B cell (primary cell): Measurements from ENCODE around the gene TMEM38A.

Experiments
- EZH2 ChIP-seq: IDR thresholded peaks from 2 replicates; pipeline ENCODE4 v1.6.1; 2012; ENCODE audit warnings: borderline replicate concordance, low read depth, mild to moderate bottlenecking, moderate library complexity, low read length; ENCODE audit not compliant: insufficient read depth, poor library complexity, severe bottlenecking
- TF ChIP-seq, protein P1 (sequence below): fragments of 200-600 bp; IDR thresholded peaks from one replicate; pipeline ENCODE4 v1.8.0; 2022; ENCODE audit warnings: antibody characterized with exemption, mild to moderate bottlenecking

DNA sequence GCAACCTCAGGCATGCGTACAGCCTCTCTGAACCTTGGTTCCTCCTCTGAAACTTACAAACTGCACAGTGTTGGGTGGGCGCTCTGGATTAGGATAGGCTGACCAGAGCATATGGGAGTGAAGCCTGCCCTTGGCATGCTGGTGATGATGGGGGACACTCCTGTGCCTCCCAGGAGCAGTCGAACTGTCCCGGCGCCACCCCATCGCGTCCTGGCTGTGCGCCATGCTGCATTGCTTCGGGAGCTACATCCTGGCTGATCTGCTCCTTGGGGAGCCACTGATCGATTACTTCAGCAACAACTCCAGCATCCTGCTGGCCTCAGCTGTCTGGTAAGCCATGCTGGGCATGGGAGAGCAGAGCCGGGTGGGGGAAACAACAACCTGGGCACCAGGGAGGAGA is 18.9 kb downstream of the TMEM38A start:
- TF ChIP-seq, protein P1, sequence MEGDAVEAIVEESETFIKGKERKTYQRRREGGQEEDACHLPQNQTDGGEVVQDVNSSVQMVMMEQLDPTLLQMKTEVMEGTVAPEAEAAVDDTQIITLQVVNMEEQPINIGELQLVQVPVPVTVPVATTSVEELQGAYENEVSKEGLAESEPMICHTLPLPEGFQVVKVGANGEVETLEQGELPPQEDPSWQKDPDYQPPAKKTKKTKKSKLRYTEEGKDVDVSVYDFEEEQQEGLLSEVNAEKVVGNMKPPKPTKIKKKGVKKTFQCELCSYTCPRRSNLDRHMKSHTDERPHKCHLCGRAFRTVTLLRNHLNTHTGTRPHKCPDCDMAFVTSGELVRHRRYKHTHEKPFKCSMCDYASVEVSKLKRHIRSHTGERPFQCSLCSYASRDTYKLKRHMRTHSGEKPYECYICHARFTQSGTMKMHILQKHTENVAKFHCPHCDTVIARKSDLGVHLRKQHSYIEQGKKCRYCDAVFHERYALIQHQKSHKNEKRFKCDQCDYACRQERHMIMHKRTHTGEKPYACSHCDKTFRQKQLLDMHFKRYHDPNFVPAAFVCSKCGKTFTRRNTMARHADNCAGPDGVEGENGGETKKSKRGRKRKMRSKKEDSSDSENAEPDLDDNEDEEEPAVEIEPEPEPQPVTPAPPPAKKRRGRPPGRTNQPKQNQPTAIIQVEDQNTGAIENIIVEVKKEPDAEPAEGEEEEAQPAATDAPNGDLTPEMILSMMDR = no peak
- TF ChIP-seq EZH2 = no peak
